ENCODE measurements around the gene PARP16.

PARP16 gene

DNA sequence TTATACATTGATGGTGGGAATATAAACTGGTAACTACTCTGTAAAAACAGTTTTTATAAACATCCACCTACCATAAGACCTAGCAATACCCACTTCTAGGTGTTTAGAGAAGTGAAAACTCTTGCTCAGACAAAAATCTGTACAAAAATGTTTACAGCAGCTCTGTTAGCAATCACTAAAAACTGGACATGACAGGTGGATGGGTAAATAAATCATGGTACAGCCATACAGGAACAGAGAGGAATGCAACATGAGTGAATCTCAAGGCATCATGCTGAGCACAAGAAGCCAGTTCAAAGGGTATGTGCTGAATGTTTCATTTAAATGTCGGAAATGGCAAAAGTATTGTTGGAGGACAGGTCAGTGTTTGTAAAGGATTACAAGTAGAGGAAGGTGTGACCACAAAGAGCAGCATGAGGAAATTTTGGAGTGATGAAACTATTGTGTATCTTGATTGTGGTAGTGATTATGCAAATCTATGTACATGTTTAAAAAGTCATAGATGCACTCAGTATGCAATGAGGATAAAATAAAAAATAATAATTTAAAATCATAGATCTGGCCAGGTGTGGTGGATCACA is 6.3 kb upstream of the PARP16 start:
- H3K4me3 ChIP-seq: no peak overlapping the region
- H3K9me3 ChIP-seq (ENCODE audit: low read depth, low read length): no peaks in the 10 kb centered on the region
- no peak overlapping the region for H3K27ac ChIP-seq
- H3K9ac ChIP-seq (ENCODE audit: insufficient read length): no peak overlapping the region
- TF ChIP-seq EZH2 (IDR thresholded peaks at IDR 0.05) (no peak), FOXP2 (optimal IDR thresholded peaks at IDR 0.05; ENCODE audit: control extremely low read depth, extremely low read length, insufficient read depth) (no peak), POLR2AphosphoS5 (IDR thresholded peaks at IDR 0.05; ENCODE audit: borderline replicate concordance, low read depth, low read length) (no peak)
- no peak for DNase-seq (ENCODE audit: low read depth, low spot score)
- no peaks in the 10 kb centered on the region for H3K36me3 ChIP-seq (ENCODE audit: insufficient read depth, low read length)

DNA sequence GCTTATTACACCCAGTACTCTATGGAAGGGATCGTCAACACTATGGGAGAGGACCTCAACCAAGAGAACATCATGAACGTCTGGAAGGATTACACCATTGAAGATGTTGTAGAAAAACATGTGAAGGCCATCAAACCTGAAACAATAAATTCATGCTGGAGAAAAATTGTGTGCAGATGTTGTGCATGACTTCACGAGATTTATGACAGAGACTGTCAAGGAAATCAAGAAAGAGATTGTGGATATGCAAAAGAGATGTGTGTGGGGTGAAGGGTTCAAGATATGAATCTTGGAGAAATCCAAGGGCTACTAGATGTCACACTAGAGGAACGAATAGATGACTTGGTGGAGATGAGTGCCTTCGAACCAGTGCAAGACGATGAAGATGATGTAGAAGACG is 3.5 kb upstream of the PARP16 start:
- Histone ChIP-seq H3K4me3 (no peak overlapping the region), H3K36me3 (ENCODE audit: insufficient read depth, low read length) (no peaks in the 10 kb centered on the region), H3K9me3 (ENCODE audit: low read depth, low read length) (no peaks in the 10 kb centered on the region), H3K9ac (ENCODE audit: insufficient read length) (no peak overlapping the region), H3K27ac (no peak overlapping the region)
- TF ChIP-seq FOXP2 (optimal IDR thresholded peaks at IDR 0.05; ENCODE audit: control extremely low read depth, extremely low read length, insufficient read depth) (no peak), EZH2 (IDR thresholded peaks at IDR 0.05) (no peak), POLR2AphosphoS5 (IDR thresholded peaks at IDR 0.05; ENCODE audit: borderline replicate concordance, low read depth, low read length) (no peak)
- DNase-seq (ENCODE audit: low read depth, low spot score): no peak

DNA sequence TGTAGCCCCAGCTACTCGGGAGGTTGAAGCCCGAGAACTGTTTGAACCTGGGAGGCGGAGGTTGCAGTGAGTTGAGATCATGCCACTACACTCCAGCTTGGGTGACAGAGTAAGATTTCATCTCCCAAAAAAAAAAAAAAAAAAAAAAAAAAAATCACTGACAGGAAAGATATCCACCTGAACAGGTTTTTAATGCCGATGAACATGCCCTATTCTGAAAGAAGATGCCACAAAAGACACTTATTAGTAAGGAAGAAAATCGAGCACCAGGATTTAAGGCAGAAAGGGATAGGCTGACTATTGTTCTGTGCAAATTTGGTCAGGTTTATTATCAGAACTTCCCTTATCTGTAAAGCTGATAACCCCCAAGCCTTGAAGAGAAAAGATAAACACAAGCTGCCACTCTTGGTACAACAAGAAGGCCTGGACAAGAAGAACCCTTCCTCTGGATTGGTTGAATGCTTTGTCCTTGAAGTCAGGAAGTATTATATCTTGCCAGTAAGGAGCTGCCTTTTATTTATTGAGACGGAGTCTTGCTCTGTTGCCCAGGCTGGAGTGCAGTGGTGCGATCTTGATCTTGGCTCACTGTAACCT is 2.7 kb upstream of the PARP16 start:
- no peak for DNase-seq (ENCODE audit: low read depth, low spot score)

GRCh38 chr15:65287520-65287855 is 805 bp upstream of the PARP16 start:
- TF ChIP-seq EZH2 (IDR thresholded peaks at IDR 0.05) (no peak), FOXP2 (optimal IDR thresholded peaks at IDR 0.05; ENCODE audit: control extremely low read depth, extremely low read length, insufficient read depth) (no peak), POLR2AphosphoS5 (IDR thresholded peaks at IDR 0.05; ENCODE audit: borderline replicate concordance, low read depth, low read length) (no peak)
- Histone ChIP-seq H3K36me3 (ENCODE audit: insufficient read depth, low read length) (no peaks in the 10 kb centered on the region), H3K4me3 (no peak overlapping the region; the same call in 1 of the 2 replicates), H3K27ac (peak overlapping the region; percentile 73; the same call in 1 of the 2 replicates), H3K9me3 (ENCODE audit: low read depth, low read length) (no peaks in the 10 kb centered on the region), H3K9ac (ENCODE audit: insufficient read length) (peak overlapping the region; percentile 89)
- no peak for DNase-seq (ENCODE audit: low read depth, low spot score)

More for the DNA sequence above, 2.7 kb upstream of the PARP16 start:
- Histone ChIP-seq H3K9ac (ENCODE audit: insufficient read length) (no peak overlapping the region), H3K4me3 (no peak overlapping the region), H3K27ac (no peak overlapping the region), H3K36me3 (ENCODE audit: insufficient read depth, low read length) (no peaks in the 10 kb centered on the region), H3K9me3 (ENCODE audit: low read depth, low read length) (no peaks in the 10 kb centered on the region)
- TF ChIP-seq POLR2AphosphoS5 (IDR thresholded peaks at IDR 0.05; ENCODE audit: borderline replicate concordance, low read depth, low read length): no peak
- no peak for TF ChIP-seq EZH2 (IDR thresholded peaks at IDR 0.05)
- TF ChIP-seq FOXP2 (optimal IDR thresholded peaks at IDR 0.05; ENCODE audit: control extremely low read depth, extremely low read length, insufficient read depth): no peak

DNA sequence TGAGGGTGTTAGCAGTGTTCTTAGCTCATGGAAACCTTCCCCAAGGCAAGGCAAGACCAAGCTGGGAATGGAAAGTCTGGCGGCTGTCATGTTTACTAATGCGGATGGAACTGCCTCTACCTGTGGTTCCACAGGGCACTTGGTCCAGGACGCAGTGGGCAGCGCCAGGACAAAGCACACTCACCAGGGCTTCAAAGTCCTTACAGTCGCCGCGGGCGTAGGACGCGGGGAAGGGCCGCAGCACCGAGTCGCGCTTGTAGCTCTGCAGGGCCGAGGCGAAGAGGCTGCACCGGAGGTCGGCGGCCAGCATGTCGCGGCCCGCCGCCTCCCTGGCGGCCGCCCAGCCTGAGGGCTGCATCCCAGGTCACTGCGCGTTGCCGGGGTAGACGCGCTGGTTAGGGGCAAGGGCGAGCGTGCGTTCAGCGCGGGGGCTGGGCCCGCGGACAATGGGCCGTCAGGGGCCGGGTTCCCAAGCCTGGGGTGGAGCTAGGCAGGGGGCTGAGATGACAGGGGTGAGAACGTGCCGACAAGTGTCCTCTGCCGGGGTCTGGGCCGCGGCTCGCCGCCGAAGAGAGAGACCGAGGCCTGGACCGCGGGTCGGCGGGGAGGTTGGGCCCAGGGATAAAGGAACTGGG is 497 bp downstream of the PARP16 start:
- H3K4me3 ChIP-seq: peak overlapping the region; percentile 93
- H3K36me3 ChIP-seq (ENCODE audit: insufficient read depth, low read length): no peaks in the 10 kb centered on the region
- peak overlapping the region; percentile 42; the same call in 1 of the 2 replicates for H3K27ac ChIP-seq
- no peak for TF ChIP-seq FOXP2 (optimal IDR thresholded peaks at IDR 0.05; ENCODE audit: control extremely low read depth, extremely low read length, insufficient read depth)
- TF ChIP-seq POLR2AphosphoS5 (IDR thresholded peaks at IDR 0.05; ENCODE audit: borderline replicate concordance, low read depth, low read length): no peak
- no peak for TF ChIP-seq EZH2 (IDR thresholded peaks at IDR 0.05)
- no peak for DNase-seq (ENCODE audit: low read depth, low spot score)
- no peaks in the 10 kb centered on the region for H3K9me3 ChIP-seq (ENCODE audit: low read depth, low read length)
- H3K9ac ChIP-seq (ENCODE audit: insufficient read length): peak overlapping the region; percentile 89

DNA sequence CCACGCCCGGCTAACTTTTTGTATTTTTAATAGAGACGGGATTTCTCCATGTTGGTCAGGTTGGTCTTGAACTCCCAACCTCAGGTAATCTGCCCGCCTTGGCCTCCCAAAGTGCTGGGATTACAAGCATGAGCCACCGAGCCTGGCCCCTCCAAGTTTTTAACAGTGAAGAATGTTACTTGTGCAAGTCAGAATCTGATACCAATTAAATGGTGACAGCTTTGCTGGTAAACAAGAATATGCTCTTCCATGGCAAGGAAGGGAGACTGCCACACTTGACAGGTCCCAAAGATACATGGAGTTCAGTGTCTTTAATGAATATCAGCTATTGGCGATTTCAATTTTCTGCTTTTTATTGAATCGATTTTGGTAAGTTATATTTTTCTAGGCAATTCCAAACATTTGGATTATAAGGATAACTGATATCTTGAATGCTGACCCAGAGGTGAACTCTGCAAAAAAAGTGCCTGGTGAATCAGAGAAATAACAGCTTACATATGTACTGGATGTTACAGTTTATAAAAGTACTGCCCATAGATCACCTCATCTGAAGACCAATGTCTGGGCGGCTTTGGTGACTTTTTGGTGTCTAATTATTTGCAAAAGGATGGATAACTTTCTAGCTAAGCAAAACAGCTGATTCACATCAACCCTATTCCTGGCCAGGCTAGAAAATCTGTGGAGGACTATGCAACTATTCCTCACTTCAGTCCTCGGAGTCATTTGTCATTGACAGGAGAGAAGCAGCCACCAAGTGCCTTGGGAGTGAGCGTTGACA is 1.2 kb downstream of the PARP16 start:
- no peak for DNase-seq (ENCODE audit: low read depth, low spot score)
- H3K36me3 ChIP-seq (ENCODE audit: insufficient read depth, low read length): no peaks in the 10 kb centered on the region

GRCh38 chr15:65278480-65278879 is 8.2 kb downstream of the PARP16 start:
- H3K4me3 ChIP-seq: no peak overlapping the region
- H3K9ac ChIP-seq (ENCODE audit: insufficient read length): no peak overlapping the region
- DNase-seq (ENCODE audit: low read depth, low spot score): no peak
- TF ChIP-seq FOXP2 (optimal IDR thresholded peaks at IDR 0.05; ENCODE audit: control extremely low read depth, extremely low read length, insufficient read depth) (no peak), EZH2 (IDR thresholded peaks at IDR 0.05) (no peak), POLR2AphosphoS5 (IDR thresholded peaks at IDR 0.05; ENCODE audit: borderline replicate concordance, low read depth, low read length) (no peak)
- no peak overlapping the region for H3K27ac ChIP-seq
- H3K36me3 ChIP-seq (ENCODE audit: insufficient read depth, low read length): no peaks in the 10 kb centered on the region
- no peaks in the 10 kb centered on the region for H3K9me3 ChIP-seq (ENCODE audit: low read depth, low read length)

More for the DNA sequence above, 1.2 kb downstream of the PARP16 start:
- Histone ChIP-seq H3K9me3 (ENCODE audit: low read depth, low read length) (no peaks in the 10 kb centered on the region), H3K4me3 (peak overlapping the region; percentile 93), H3K27ac (no peak overlapping the region), H3K9ac (ENCODE audit: insufficient read length) (peak overlapping the region; percentile 89)
- TF ChIP-seq EZH2 (IDR thresholded peaks at IDR 0.05): no peak
- no peak for TF ChIP-seq POLR2AphosphoS5 (IDR thresholded peaks at IDR 0.05; ENCODE audit: borderline replicate concordance, low read depth, low read length)
- no peak for TF ChIP-seq FOXP2 (optimal IDR thresholded peaks at IDR 0.05; ENCODE audit: control extremely low read depth, extremely low read length, insufficient read depth)

DNA sequence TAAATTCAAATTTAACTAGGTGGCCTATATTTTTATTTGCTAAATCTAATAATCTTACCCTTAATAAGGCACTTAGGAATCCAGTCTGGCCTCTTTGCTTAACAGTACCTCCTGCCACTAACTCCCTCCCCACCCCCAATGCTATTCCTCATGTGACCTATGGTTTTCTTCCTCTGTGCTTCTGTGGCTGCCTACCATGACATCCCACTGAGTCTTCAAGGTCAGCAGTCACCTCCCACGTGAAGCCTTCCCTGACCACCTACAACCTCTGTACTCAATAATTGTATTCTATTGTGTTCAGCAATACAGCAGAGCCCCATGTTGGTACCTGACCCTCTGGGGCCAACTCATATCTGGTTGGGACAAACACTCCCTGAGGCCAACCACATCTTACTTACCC is 9.7 kb downstream of the PARP16 start:
- H3K9me3 ChIP-seq (ENCODE audit: low read depth, low read length): no peaks in the 10 kb centered on the region
- no peak overlapping the region for H3K9ac ChIP-seq (ENCODE audit: insufficient read length)
- no peak for DNase-seq (ENCODE audit: low read depth, low spot score)
- TF ChIP-seq EZH2 (IDR thresholded peaks at IDR 0.05): no peak
- TF ChIP-seq POLR2AphosphoS5 (IDR thresholded peaks at IDR 0.05; ENCODE audit: borderline replicate concordance, low read depth, low read length): no peak
- TF ChIP-seq FOXP2 (optimal IDR thresholded peaks at IDR 0.05; ENCODE audit: control extremely low read depth, extremely low read length, insufficient read depth): no peak
- H3K27ac ChIP-seq: no peak overlapping the region
- no peaks in the 10 kb centered on the region for H3K36me3 ChIP-seq (ENCODE audit: insufficient read depth, low read length)
- no peak overlapping the region for H3K4me3 ChIP-seq
